IPS-18a (cell line): ENCODE results near the gene AGAP1.

Experiments used
- H3K27ac ChIP-seq: one replicate; pipeline ENCODE4 v1.5.1; 2013; ENCODE audit warnings: low read length
- H3K27me3 ChIP-seq: one replicate; pipeline ENCODE4 v1.6.1; 2013; ENCODE audit warnings: mild to moderate bottlenecking, low read length; ENCODE audit not compliant: control insufficient read depth, insufficient read depth
- H3K36me3 ChIP-seq: one replicate; pipeline ENCODE4 v1.6.1; 2013; ENCODE audit warnings: low read depth, low read length; ENCODE audit not compliant: control insufficient read depth
- H3K4me1 ChIP-seq: one replicate; pipeline ENCODE4 v1.6.1; 2013; ENCODE audit warnings: low read depth, low read length; ENCODE audit not compliant: control insufficient read depth
- H3K4me3 ChIP-seq: one replicate; pipeline ENCODE4 v1.5.1; 2013; ENCODE audit warnings: low read length
- H3K9ac ChIP-seq: one replicate; pipeline ENCODE4 v1.6.1; 2013; ENCODE audit warnings: mild to moderate bottlenecking, low read length, moderate library complexity
- H3K9me3 ChIP-seq: one replicate; pipeline ENCODE4 v1.6.1; 2013; ENCODE audit warnings: low read depth, low read length; ENCODE audit not compliant: control insufficient read depth

AGAP1 gene

GRCh38 chr2:236117401-236117800, 623.6 kb downstream of the AGAP1 start:
- H3K36me3 ChIP-seq, result no peaks in the 10 kb centered on the region
- no peak overlapping the region for H3K4me3 ChIP-seq
- H3K4me1 ChIP-seq, result peaks cover 12% of the 10 kb centered on the region
- no peak overlapping the region for H3K27ac ChIP-seq
- no peak overlapping the region for H3K9ac ChIP-seq
- H3K27me3 ChIP-seq, result peaks cover 33% of the 10 kb centered on the region
- H3K9me3 ChIP-seq, result no peaks in the 10 kb centered on the region

DNA sequence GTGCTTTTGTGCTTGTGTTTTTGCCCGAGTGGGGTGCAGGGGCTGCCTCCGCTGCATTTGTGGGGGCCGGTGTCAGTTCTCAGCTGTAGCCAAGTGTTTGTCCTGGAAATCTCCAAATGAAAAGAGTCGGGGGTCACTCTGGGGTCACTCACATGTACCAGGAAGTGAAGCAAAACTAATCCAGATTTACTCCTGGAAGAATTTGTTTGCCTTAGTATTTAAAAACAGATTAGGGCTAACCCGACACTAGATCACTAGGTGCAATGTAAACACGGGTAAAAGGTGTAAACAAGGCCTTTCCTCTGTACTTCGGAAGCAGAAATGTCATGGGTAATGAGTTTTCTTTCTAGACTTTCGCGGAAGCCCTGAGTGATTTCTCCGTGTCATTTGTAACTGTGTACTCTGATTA, 624.0 kb downstream of the AGAP1 start:
- no peak overlapping the region for H3K27ac ChIP-seq
- H3K9ac ChIP-seq, result no peak overlapping the region

DNA sequence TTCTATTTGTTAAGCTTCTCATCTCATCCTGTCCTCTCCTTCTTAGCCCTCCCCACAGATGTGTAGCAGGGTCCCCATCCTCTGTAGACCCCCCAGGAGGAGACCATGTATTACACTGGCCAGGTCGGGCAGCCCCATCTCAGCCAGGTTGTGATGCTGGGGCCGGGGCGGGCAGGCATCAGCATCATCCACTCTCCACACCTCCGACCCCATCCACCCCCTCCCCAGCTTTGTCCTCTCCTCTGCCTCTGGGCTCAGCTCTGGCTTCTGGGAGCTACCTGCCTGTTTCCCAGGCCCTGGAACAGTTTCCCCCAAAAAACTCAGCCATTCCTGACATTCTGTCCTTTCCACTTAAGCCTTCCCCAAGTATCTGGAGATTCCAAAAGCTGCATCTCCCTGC, 625.2 kb downstream of the AGAP1 start:
- H3K9ac ChIP-seq, result no peak overlapping the region
- H3K27ac ChIP-seq, result no peak overlapping the region
- no peaks in the 10 kb centered on the region for H3K9me3 ChIP-seq
- no peak overlapping the region for H3K4me3 ChIP-seq
- H3K36me3 ChIP-seq, result no peaks in the 10 kb centered on the region
- peaks cover 12% of the 10 kb centered on the region for H3K4me1 ChIP-seq
- peaks cover 33% of the 10 kb centered on the region for H3K27me3 ChIP-seq

More for the DNA sequence above, 624.0 kb downstream of the AGAP1 start:
- Histone ChIP-seq H3K27me3 (peaks cover 33% of the 10 kb centered on the region), H3K4me3 (no peak overlapping the region), H3K4me1 (peaks cover 12% of the 10 kb centered on the region), H3K36me3 (no peaks in the 10 kb centered on the region), H3K9me3 (no peaks in the 10 kb centered on the region)

- Histone ChIP-seq H3K9me3 (no peaks in the 10 kb centered on the region), H3K27me3 (peaks cover 33% of the 10 kb centered on the region), H3K4me1 (peaks cover 12% of the 10 kb centered on the region), H3K27ac (no peak overlapping the region), H3K9ac (no peak overlapping the region), H3K4me3 (no peak overlapping the region), H3K36me3 (peaks cover 1% of the 10 kb centered on the region)
Observed at GRCh38 chr2:236119476-236119875, 625.6 kb downstream of the AGAP1 start.

GRCh38 chr2:236120141-236120601, 626.3 kb downstream of the AGAP1 start:
- Histone ChIP-seq H3K9ac (no peak overlapping the region), H3K9me3 (no peaks in the 10 kb centered on the region), H3K4me1 (peaks cover 12% of the 10 kb centered on the region), H3K27me3 (peaks cover 33% of the 10 kb centered on the region), H3K36me3 (peaks cover 2% of the 10 kb centered on the region), H3K4me3 (no peak overlapping the region), H3K27ac (no peak overlapping the region)

DNA sequence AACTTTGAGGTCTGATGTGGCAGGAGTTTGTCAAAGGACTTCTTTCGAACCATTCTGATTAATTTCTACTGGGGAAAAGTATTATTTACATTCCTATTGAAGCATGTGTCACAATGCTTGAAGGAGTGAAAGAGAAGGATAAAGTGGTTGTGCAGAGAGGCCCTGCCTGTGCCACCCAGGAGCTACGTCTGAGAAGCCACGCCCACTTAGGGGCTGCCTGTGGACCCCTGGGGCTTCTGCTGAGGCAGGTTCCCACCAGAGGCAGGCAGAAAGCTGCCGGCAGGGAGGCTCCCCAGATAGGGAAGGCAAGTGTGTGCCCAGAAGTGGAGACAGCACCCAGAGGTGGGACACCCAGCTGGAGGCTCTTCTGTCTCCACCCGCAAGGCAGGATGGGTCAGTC, 627.0 kb downstream of the AGAP1 start:
- H3K36me3 ChIP-seq, result peaks cover 2% of the 10 kb centered on the region
- H3K4me1 ChIP-seq, result peaks cover 12% of the 10 kb centered on the region
- H3K27ac ChIP-seq, result no peak overlapping the region
- H3K9me3 ChIP-seq, result no peaks in the 10 kb centered on the region
- peaks cover 33% of the 10 kb centered on the region for H3K27me3 ChIP-seq
- H3K4me3 ChIP-seq, result no peak overlapping the region
- no peak overlapping the region for H3K9ac ChIP-seq

GRCh38 chr2:236121546-236121945, 627.7 kb downstream of the AGAP1 start:
- Histone ChIP-seq H3K9ac (no peak overlapping the region), H3K27me3 (peaks cover 32% of the 10 kb centered on the region), H3K36me3 (peaks cover 2% of the 10 kb centered on the region)

GRCh38 chr2:236122236-236122635, 628.4 kb downstream of the AGAP1 start:
- H3K9me3 ChIP-seq, result no peaks in the 10 kb centered on the region
- H3K4me3 ChIP-seq, result no peak overlapping the region
- H3K4me1 ChIP-seq, result peaks cover 17% of the 10 kb centered on the region
- H3K36me3 ChIP-seq, result peaks cover 2% of the 10 kb centered on the region
- H3K9ac ChIP-seq, result no peak overlapping the region
- H3K27ac ChIP-seq, result no peak overlapping the region
- H3K27me3 ChIP-seq, result peaks cover 25% of the 10 kb centered on the region

More at GRCh38 chr2:236121546-236121945, 627.7 kb downstream of the AGAP1 start:
- no peak overlapping the region for H3K27ac ChIP-seq
- no peak overlapping the region for H3K4me3 ChIP-seq
- H3K9me3 ChIP-seq, result no peaks in the 10 kb centered on the region
- H3K4me1 ChIP-seq, result peaks cover 12% of the 10 kb centered on the region

- H3K27ac ChIP-seq, result no peak overlapping the region
- peaks cover 7% of the 10 kb centered on the region for H3K4me1 ChIP-seq
- peaks cover 2% of the 10 kb centered on the region for H3K36me3 ChIP-seq
- H3K9ac ChIP-seq, result no peak overlapping the region
- no peaks in the 10 kb centered on the region for H3K9me3 ChIP-seq
- peaks cover 12% of the 10 kb centered on the region for H3K27me3 ChIP-seq
- no peak overlapping the region for H3K4me3 ChIP-seq
Observed at GRCh38 chr2:236123716-236124115, 629.9 kb downstream of the AGAP1 start.

DNA sequence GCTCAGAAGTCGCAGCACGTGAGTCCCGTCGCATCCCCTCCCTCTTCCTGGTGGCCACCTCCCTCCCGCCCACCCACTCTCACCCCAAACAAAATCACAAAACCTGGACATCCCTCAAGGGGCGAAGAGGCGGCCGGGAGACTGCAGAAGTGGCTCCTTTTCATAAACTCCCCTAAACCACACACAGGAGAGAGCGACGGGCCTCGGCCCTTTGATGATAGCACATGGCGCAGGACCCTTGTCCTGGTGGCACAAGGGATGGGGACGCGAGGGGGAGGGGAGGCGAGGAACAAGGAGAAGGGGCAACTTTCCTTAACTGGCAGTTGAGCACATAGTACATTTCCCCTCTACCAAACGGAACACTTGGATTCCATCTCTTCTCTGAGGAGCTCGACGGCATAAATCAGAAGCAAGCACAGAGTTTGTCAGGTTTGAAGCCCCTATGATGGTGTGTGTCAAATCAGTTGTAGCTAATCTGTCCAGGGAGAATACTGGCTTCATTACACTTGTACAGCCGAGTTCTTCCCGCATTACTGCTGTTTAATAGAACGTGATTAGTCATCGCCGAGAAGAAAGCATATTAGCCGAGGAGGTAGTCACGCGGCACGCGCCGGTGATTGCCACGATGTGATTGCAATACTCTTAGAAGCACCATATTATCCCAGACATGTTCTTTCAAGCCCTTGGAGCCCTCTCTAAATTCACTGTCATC, 630.5 kb downstream of the AGAP1 start:
- H3K4me3 ChIP-seq, result no peak overlapping the region
- H3K36me3 ChIP-seq, result peaks cover 2% of the 10 kb centered on the region
- peaks cover 4% of the 10 kb centered on the region for H3K4me1 ChIP-seq
- H3K27ac ChIP-seq, result no peak overlapping the region
- H3K9me3 ChIP-seq, result no peaks in the 10 kb centered on the region
- H3K27me3 ChIP-seq, result peaks cover 6% of the 10 kb centered on the region
- no peak overlapping the region for H3K9ac ChIP-seq

DNA sequence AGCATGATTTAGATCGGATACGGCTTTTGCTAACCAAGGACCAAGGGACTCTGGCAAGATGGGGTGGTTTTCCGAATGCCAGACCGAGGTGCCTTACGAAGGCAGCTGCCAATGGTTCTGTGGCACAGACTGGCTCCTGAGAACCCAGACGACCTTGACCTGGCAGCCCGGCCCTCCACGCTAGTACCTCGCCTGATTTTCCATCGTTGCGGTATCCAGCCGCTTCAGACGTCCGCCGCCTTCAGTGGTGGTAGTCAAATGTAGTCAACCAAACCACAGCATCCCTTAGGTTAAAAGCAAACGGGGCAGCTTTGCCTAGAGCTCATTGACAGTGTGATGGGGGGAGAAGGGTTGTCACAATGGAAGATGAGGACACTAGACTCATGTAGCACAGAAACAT, 631.7 kb downstream of the AGAP1 start:
- Histone ChIP-seq H3K27ac (no peak overlapping the region), H3K9me3 (no peaks in the 10 kb centered on the region), H3K4me3 (no peak overlapping the region), H3K36me3 (peaks cover 2% of the 10 kb centered on the region), H3K4me1 (peaks cover 4% of the 10 kb centered on the region), H3K27me3 (no peaks in the 10 kb centered on the region), H3K9ac (no peak overlapping the region)

- H3K4me3 ChIP-seq, result no peak overlapping the region
- H3K9me3 ChIP-seq, result no peaks in the 10 kb centered on the region
- peaks cover 11% of the 10 kb centered on the region for H3K4me1 ChIP-seq
- H3K9ac ChIP-seq, result no peak overlapping the region
- no peaks in the 10 kb centered on the region for H3K27me3 ChIP-seq
- H3K36me3 ChIP-seq, result peaks cover 2% of the 10 kb centered on the region
- no peak overlapping the region for H3K27ac ChIP-seq
Observed at GRCh38 chr2:236127010-236127409, 633.2 kb downstream of the AGAP1 start.
